NCI-H1092 treated with DMSO at 0.1 percent for 48 hours (cell line): ENCODE results near the gene STAB1.

ENCODE experiments used
- DNase-seq: peaks from one replicate; lab custom pipeline; 2025; lab: John Stamatoyannopoulos, UW

The STAB1 gene

DNA sequence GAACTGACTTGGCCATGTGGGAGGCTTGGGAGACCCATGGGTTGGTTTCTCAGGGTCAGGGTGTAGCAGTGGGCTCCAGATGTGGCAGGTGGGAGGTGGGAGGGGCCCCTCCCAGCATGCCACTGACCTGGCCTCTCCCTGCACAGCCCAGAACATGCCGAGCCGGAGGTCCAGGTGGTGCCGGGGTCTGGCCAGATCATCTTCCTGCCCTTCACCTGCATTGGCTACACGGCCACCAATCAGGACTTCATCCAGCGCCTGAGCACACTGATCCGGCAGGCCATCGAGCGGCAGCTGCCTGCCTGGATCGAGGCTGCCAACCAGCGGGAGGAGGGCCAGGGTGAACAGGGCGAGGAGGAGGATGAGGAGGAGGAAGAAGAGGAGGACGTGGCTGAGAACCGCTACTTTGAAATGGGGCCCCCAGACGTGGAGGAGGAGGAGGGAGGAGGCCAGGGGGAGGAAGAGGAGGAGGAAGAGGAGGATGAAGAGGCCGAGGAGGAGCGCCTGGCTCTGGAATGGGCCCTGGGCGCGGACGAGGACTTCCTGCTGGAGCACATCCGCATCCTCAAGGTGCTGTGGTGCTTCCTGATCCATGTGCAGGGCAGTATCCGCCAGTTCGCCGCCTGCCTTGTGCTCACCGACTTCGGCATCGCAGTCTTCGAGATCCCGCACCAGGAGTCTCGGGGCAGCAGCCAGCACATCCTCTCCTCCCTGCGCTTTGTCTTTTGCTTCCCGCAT, 7.9 kb upstream of the STAB1 start:
- no peak for DNase-seq

DNA sequence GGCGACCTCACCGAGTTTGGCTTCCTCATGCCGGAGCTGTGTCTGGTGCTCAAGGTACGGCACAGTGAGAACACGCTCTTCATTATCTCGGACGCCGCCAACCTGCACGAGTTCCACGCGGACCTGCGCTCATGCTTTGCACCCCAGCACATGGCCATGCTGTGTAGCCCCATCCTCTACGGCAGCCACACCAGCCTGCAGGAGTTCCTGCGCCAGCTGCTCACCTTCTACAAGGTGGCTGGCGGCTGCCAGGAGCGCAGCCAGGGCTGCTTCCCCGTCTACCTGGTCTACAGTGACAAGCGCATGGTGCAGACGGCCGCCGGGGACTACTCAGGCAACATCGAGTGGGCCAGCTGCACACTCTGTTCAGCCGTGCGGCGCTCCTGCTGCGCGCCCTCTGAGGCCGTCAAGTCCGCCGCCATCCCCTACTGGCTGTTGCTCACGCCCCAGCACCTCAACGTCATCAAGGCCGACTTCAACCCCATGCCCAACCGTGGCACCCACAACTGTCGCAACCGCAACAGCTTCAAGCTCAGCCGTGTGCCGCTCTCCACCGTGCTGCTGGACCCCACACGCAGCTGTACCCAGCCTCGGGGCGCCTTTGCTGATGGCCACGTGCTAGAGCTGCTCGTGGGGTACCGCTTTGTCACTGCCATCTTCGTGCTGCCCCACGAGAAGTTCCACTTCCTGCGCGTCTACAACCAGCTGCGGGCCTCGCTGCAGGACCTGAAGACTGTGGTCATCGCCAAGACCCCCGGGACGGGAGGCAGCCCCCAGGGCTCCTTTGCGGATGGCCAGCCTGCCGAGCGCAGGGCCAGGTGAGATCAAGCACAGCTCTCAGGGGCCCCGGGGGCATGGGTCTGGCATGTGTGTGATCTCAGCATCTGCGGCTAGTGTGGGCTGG, 7.1 kb upstream of the STAB1 start:
- no peak for DNase-seq

DNA sequence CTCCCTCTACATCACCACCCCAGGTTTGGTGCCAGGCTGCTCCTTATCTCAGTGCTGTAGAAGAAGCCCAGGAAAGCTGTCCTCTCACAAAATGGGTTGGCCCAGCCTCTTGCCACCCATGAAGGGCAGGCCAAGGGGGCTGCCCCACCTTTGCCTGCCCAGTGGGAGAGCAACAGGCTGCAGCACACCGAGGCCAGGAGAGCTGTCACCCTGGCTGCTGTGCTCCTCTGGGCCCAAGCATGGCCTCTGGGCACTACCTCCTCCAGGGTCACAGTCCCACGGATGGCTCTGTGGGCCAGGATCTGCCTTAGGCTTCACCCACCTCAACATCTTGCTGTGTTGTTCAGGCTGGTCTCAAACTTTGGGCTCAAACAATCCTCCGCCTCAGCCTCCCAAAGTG, 6.4 kb upstream of the STAB1 start:
- no peak for DNase-seq

DNA sequence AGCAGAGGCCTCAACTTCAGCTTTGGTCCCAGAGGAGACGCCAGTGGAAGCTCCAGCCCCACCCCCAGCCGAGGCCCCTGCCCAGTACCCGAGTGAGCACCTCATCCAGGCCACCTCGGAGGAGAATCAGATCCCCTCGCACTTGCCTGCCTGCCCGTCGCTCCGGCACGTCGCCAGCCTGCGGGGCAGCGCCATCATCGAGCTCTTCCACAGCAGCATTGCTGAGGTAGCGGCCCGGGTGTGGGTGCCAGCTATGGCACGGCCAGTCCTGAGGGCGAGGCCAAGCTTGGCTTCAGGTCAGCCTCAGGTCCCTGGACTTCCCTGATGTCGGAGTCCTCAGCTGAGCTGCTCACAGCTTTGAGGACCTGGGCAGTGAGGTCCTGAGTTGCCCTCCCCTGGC, 5.7 kb upstream of the STAB1 start:
- no peak for DNase-seq

DNA sequence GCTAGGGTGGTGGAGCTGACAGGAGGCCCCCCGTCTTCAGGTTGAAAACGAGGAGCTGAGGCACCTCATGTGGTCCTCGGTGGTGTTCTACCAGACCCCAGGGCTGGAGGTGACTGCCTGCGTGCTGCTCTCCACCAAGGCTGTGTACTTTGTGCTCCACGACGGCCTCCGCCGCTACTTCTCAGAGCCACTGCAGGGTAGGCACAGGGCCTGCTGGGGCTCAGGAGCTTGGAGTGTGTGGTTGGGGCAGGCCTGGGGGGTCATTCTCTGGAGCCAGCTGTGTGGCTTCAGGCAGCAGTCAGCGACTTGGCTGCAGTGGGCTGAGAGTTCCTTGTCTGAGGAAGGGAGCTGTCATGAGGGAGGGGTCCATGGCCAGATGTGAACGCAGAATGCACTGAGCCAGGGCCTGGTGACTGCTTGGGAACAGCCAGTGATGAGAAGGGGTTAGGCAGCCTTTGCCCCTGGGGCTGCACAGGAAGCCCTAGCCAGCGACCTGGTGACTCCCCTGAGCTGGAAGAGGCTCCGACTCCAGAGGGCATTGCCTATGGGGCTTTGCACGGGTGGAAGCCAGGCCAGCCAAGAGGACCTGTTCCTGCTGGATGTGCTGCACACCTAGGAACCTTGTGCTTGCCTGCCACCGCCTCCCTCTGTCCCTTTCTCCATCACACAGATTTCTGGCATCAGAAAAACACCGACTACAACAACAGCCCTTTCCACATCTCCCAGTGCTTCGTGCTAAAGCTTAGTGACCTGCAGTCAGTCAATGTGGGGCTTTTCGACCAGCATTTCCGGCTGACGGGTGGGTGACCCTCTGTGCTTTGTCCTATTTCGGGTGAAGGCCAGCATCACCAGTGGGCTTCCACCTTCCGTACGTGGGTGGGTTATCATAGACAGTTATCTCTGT, 4.9 kb upstream of the STAB1 start:
- DNase-seq = no peak

DNA sequence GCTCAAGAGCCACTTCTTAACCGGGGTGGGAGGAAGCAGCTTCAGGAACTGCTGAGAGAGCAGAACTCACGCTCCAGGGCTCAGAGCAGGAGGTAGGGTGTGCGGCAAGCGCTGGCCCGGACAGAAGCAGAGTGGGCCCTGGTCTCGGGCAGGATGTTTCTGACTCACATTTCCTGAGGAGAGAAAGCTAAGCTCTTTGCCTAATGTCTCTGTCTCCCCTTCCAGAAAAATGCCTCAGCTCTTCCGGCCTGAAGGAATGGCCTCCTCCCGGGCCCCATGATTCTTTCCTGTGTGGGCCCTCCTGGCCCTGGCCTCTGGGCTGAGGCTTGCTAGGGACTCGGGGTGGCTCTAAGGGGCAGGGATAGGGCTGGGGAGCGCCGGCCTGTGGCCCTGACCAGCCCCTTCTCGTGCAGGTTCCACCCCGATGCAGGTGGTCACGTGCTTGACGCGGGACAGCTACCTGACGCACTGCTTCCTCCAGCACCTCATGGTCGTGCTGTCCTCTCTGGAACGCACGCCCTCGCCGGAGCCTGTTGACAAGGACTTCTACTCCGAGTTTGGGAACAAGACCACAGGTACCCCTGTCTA, 4.1 kb upstream of the STAB1 start:
- no peak for DNase-seq

DNA sequence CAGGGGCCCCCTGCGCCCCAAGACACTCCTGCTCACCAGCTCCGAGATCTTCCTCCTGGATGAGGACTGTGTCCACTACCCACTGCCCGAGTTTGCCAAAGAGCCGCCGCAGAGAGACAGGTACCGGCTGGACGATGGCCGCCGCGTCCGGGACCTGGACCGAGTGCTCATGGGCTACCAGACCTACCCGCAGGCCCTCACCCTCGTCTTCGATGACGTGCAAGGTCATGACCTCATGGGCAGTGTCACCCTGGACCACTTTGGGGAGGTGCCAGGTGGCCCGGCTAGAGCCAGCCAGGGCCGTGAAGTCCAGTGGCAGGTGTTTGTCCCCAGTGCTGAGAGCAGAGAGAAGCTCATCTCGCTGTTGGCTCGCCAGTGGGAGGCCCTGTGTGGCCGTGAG, 3.1 kb upstream of the STAB1 start:
- DNase-seq = no peak

DNA sequence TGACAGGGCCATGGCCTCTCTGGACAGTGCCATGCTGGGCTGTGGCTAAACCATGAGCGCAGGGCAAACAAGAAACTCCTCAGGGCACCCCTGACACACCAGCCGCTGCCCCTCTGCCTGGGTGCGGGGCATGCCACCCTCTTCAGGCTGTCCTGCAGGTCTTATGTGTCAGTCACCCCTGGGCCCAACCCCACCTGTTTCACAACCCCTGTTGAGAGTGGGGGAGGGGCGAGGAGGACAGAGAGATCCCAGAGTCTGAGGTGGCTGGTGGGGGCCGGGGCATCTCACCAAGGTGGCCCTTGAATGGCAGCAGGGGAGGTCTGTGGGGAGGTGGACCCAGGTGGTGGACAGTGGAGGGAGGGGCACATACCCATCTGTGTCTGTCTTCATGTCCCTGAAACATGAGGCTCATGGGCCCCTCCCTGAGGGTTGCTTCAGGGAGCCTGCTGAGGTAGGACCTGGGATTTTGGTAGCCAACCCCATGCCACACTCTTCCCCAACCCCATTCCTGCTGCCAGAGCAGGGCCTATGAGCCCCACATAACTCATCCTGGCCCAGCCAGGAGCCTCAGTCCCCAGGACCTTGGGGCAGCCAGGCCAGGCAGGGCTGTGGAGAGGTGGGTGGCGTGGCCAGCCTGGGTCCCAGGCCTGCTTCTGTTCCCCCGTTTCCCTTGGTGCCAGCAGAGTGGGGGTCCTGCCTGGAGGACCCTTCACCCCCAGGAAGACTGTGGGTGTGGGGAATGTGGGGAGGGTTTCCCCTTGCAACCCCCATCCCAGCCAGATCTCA, 1.7 kb upstream of the STAB1 start:
- DNase-seq = no peak

DNA sequence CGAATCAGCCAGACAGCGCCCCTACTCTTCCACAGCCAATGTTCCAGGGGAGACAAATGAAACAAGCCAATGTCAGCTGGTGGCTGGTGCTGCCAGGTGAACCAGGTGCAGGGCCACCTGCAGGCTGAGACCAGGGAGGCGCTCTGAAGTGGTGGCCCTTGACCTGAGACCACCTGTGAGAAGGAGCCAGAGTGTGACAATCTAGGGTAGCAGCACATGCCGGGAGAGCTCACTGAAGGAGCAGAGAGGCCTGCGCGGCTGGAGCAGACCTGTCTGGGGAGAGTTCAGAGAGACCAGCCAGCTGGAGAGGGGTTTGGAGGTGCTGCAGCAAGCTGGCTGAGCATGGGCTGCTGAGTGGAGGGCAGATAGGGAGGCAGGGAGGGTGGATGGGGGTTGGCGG, 693 bp upstream of the STAB1 start:
- no peak for DNase-seq

DNA sequence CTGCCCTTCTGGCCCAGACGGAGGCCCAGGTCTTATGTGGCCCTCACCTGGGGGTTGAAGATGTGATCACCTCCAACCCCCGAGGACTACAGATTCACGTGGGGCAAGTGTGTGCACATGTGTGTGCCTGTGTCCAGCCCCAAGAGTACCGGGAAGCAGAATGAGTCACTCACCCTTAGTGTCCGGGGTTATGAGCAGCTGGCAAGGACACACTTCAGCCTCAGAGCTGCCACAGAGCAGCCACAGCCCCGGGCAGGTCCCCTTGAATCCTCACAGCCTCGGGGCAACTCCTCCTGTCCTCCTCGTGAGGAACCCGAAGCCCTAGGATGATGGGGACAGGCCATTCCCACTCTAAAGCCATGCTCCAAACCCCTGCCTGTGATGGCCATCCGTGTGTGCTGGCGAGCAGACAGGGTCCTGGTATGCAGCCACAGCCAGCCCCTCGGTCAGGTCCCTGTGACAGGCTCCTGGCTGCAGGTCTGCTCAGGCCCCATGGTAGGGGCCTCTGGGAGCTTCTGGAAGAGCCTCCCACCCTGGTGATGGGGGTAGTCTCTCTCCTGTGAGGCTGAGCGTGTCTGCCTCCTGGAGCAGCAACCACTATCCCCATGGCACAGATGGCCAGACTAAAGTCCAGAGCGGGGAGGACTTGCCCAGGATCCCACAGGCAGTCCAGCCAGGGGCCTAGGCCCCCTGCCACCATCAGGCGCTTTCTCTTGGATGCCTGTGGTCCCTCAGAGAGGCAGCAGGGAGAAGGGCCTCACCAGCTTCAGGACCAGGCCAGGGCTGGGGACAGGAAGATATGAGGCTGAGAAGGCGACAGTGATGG, 852 bp downstream of the STAB1 start:
- no peak for DNase-seq

DNA sequence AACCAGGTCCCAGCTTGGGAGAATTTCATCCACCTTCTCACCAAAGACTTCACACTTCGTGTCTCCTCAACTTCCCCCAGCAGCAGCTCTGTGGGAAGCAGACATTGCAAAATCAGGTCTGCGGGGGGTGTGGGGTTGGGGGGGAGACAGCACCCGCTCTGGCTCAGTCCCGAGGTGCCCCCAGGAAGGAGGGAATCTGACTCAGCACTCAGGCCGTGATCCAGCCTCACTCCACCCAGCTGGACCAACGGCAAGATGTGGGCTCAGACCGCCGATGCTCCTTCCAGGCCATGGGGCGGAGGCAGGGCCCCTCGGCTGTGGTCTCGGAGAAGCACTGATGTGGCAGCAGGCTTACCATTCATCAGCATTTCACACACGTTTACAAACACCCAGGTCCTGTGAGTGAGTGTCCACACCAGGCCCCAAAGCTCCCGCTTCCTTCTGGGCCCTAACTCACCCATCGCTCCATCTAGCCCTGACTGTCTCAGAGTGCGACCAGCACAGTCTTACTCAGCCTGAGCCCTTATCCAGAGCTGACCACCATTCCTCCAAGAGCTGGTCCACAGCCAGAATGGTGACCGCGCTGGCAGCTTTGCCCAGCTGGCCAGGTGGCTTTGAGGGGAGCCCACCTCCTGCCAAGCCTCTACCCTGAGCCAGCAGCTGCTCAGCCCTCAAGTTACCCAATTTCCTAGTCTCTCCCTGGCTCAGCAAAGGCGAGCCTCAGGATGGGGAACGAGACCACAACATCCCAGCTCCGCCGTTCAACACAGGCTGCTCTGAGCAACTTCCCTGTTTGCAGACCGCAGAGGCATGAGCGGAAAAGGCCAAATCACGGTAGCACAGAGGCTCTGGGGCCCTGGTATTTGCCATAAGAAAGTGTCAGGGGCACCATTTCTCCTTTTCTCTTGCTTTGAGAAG, 3.3 kb downstream of the STAB1 start:
- no peak for DNase-seq

DNA sequence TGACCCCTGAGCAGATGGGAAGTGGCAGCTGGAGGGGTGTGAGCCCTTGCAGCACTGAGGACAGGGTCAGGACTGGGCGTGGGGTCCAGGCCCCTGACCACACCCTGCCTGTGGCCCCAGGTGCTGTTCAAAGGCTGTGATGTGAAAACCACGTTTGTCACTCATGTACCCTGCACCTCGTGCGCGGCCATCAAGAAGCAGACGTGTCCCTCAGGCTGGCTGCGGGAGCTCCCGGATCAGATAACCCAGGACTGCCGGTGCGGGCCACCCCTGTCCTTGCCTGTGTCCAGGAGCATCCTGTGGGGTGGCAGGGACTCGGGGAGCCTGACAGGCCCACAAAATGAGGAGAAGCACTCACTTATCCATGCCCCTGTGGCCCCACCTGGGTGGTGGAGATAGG, 5.9 kb downstream of the STAB1 start:
- DNase-seq = no peak

DNA sequence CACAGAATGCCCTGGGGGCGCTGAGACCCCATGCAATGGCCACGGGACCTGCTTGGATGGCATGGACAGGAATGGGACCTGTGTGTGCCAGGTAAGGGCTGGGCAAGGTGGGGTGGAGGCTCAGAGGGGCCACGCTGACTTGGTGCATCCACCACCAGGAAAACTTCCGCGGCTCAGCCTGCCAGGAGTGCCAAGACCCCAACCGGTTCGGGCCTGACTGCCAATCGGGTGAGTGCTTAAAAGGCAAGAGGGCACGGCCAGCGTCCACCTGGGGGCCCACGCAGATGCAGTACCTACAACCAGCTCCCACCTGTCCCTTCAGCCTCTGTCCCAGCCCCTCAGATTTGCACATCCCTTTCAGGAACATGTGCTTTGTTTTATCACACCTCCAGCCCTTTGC, 6.9 kb downstream of the STAB1 start:
- DNase-seq = no peak

DNA sequence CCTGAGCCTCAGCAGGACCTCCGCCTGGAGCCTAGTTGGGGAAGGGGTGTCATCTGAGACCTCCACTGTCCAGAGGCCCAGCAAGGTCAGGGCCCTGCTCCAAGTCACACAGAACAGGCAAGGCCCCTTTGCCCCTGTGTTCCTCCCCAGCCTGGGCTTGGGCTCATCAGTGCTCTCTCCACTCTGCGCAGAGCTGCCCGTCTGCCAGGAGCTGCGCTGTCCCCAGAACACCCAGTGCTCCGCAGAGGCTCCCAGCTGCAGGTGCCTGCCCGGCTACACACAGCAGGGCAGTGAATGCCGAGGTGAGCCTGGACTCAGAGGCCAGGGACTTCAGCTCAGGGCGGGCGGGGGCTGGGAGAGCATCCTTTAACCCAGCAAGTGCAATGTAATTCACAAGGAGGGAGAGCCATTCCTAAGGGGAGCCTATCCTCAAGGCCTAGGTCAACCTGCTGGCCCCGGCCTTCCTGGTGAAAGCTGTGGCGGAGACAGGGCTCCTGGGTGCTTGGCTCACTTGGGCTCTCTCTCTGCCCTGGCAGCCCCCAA, 7.7 kb downstream of the STAB1 start:
- DNase-seq = no peak

DNA sequence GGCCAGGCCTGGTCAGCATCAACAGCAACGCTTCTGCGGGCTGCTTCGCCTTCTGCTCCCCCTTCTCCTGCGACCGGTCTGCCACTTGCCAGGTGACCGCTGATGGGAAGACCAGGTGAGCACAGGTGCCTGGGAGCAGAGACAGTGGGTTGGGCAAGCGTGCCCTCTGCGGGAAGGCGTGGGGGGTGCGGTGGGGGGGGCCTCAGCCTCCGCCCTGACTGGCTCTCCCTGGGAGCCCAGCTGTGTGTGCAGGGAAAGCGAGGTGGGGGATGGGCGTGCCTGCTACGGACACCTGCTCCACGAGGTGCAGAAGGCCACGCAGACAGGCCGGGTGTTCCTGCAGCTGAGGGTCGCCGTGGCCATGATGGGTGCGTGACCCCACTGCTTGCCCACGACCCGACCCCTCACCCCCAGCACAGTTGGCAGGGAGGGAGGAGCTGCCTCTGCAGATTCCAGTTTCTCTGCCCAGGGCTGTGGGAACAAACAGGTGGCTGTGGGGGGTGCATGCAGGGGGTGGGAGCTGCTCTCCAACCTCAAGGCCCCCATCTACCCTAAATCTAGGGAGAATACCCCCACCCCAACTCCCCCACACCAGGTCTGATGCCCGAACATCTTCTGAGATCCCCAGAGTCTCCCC, 8.8 kb downstream of the STAB1 start:
- no peak for DNase-seq

DNA sequence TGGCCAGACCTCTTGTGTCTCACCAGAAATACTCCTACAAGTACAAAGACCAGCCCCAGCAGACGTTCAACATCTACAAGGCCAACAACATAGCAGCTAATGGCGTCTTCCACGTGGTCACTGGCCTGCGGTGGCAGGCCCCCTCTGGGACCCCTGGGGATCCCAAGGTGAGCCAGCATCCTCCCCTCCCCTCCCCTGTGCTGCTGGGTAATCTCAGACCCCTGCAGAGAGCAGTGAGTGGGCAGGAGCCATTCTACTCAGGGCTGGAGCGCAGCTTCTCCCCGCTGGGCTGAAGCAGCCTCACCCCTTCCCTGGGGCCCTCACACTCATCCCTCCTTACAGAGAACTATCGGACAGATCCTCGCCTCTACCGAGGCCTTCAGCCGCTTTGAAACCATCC, 9.8 kb downstream of the STAB1 start:
- no peak for DNase-seq

DNA sequence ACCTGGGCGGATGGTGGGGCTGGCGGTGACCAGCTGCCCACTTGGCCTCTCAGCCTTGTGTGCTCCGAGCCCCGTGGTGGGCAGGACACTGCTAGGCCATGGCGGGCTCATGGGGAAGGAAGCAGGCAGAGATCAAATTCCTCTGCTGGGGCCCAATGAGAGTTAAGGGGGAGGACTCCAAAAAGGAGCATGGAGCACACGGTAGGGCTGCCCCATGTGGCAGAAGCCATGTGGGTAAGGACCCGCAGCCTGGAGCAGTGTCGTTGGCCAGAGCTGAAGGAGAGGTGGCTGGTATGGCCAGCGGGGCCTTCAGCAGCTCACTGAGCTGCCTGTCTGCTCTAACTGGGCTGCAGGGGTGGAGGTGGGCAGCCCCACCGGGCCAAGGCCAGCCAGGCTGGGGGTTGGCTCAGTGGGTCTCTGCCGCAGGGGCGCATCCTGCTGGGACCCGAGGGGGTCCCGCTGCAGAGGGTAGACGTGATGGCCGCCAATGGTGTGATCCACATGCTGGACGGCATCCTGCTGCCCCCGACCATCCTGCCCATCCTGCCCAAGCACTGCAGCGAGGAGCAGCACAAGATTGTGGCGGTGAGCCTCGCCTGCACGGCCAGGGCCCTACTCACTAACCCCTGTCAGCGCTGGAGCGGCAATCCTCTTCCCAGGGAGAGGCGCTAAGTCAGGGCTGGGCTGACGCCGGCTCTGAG, 11.3 kb downstream of the STAB1 start:
- DNase-seq = no peak

DNA sequence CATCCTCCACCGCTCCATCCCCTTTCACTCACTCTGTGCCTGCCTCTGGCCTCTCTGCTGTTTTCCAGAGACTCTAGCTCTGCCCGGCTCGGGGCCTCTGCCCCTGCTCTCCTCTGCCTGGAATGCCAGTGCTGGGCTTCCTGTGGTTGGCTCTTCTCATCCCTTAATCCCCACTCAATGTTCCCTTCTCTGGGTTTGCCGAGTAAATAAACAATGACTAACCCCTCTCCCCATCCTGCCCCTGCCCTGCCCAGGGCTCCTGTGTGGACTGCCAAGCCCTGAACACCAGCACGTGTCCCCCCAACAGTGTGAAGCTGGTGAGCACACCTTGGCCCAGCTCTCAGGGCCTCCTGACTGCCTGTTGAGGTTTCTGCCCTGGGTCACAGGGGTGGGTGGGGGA, 12.2 kb downstream of the STAB1 start:
- DNase-seq = no peak
